SK-N-SH treated with all-trans-retinoic acid at 6 μM for 48 hours (cell line): Measurements from ENCODE around the gene MGMT.

Experiments used
- ATAC-seq: fragments of 200-7000 bp; cut with Tn5 transposase; 3 replicates; pipeline ENCODE4 v1.9.1; 2020; ENCODE audit warnings: mild to moderate bottlenecking, moderate library complexity
- ARNTL ChIP-seq: fragments of 450-650 bp; formaldehyde crosslinking; IDR thresholded peaks from 2 replicates; pipeline ENCODE4 v1.5.0; 2020; ENCODE audit warnings: low read depth, mild to moderate bottlenecking, moderate library complexity, borderline replicate concordance
- BACH2 ChIP-seq: fragments of 250-450 bp; sonication (Bioruptor Pico); IDR thresholded peaks from 2 replicates; pipeline ENCODE4 v1.9.0; 2021; ENCODE audit warnings: mild to moderate bottlenecking, borderline replicate concordance
- CREB5 ChIP-seq: fragments of 250-450 bp; sonication (Bioruptor Pico); IDR thresholded peaks from 2 replicates; pipeline ENCODE4 v1.5.1; 2020; ENCODE audit warnings: low read depth, mild to moderate bottlenecking, moderate library complexity
- CSDC2 ChIP-seq: fragments of 250-450 bp; sonication (Bioruptor Pico); IDR thresholded peaks from 2 replicates; pipeline ENCODE4 v1.5.0; 2020; ENCODE audit warnings: mild to moderate bottlenecking, moderate library complexity
- ESRRG ChIP-seq: fragments of 250-450 bp; sonication (Bioruptor Pico); IDR thresholded peaks from 2 replicates; pipeline ENCODE4 v1.6.1; 2021; ENCODE audit warnings: mild to moderate bottlenecking
- GLIS3 ChIP-seq: fragments of 250-450 bp; sonication (Bioruptor Pico); IDR thresholded peaks from 2 replicates; pipeline ENCODE4 v1.5.0; 2020; ENCODE audit warnings: mild to moderate bottlenecking, moderate library complexity
- ISL1 ChIP-seq: fragments of 250-450 bp; sonication (Bioruptor Pico); IDR thresholded peaks from 2 replicates; pipeline ENCODE4 v2.1.2; 2022; ENCODE audit warnings: mild to moderate bottlenecking, moderate library complexity
- OSR1 ChIP-seq: fragments of 250-450 bp; sonication (Bioruptor Pico); IDR thresholded peaks from 2 replicates; pipeline ENCODE4 v1.8.0; 2022; ENCODE audit warnings: moderate library complexity, mild to moderate bottlenecking, inconsistent platforms
- POU6F1 ChIP-seq: fragments of 250-450 bp; sonication (Bioruptor Pico); IDR thresholded peaks from 2 replicates; pipeline ENCODE4 v1.8.0; 2021; ENCODE audit warnings: low read depth, mild to moderate bottlenecking, moderate library complexity, borderline replicate concordance
- PPARA ChIP-seq: fragments of 250-450 bp; sonication (Bioruptor Pico); IDR thresholded peaks from 2 replicates; pipeline ENCODE4 v1.5.0; 2020; ENCODE audit warnings: mild to moderate bottlenecking, borderline replicate concordance
- RARB ChIP-seq: fragments of 250-450 bp; sonication (Bioruptor Pico); IDR thresholded peaks from 2 replicates; pipeline ENCODE4 v1.8.0; 2021; ENCODE audit warnings: mild to moderate bottlenecking, moderate library complexity
- SNAI2 ChIP-seq: fragments of 250-450 bp; sonication (Bioruptor Pico); IDR thresholded peaks from 2 replicates; pipeline ENCODE4 v1.5.0; 2020; ENCODE audit warnings: mild to moderate bottlenecking, moderate library complexity
- TCF4 ChIP-seq: fragments of 250-450 bp; sonication (Bioruptor Pico); IDR thresholded peaks from 2 replicates; pipeline ENCODE4 v1.8.0; 2021; ENCODE audit warnings: mild to moderate bottlenecking, moderate library complexity, borderline replicate concordance
- TOX ChIP-seq: fragments of 250-450 bp; sonication (Bioruptor Pico); IDR thresholded peaks from 2 replicates; pipeline ENCODE4 v1.8.0; 2021; ENCODE audit warnings: mild to moderate bottlenecking, moderate library complexity, borderline replicate concordance
- TSHZ2 ChIP-seq: fragments of 250-450 bp; sonication (Bioruptor Pico); IDR thresholded peaks from 2 replicates; pipeline ENCODE4 v1.5.0; 2020; ENCODE audit warnings: mild to moderate bottlenecking, moderate library complexity
- ZC3H10 ChIP-seq: fragments of 250-450 bp; sonication (Bioruptor Pico); IDR thresholded peaks from 2 replicates; pipeline ENCODE4 v1.5.1; 2021; ENCODE audit warnings: mild to moderate bottlenecking, moderate library complexity
- ZFP3 ChIP-seq: fragments of 250-450 bp; sonication (Bioruptor Pico); IDR thresholded peaks from 2 replicates; pipeline ENCODE4 v1.5.0; 2020; ENCODE audit warnings: mild to moderate bottlenecking, moderate library complexity
- ZFP30 ChIP-seq: fragments of 450-650 bp; formaldehyde crosslinking; IDR thresholded peaks from 2 replicates; pipeline ENCODE4 v1.5.0; 2022; ENCODE audit warnings: mild to moderate bottlenecking, moderate library complexity
- ZNF565 ChIP-seq: fragments of 450-650 bp; formaldehyde crosslinking; conservative IDR thresholded peaks from 2 replicates; pipeline ENCODE4 v1.5.0; 2020; ENCODE audit warnings: low read depth, mild to moderate bottlenecking, moderate library complexity
- ZNF70 ChIP-seq: fragments of 450-650 bp; formaldehyde crosslinking; IDR thresholded peaks from 2 replicates; pipeline ENCODE4 v1.5.0; 2020; ENCODE audit warnings: mild to moderate bottlenecking, moderate library complexity
- ZNF8 ChIP-seq: fragments of 450-650 bp; formaldehyde crosslinking; IDR thresholded peaks from 2 replicates; pipeline ENCODE4 v1.5.0; 2020; ENCODE audit warnings: mild to moderate bottlenecking, moderate library complexity
- TF ChIP-seq, protein P1 (sequence below): fragments of 250-450 bp; sonication (Bioruptor Pico); IDR thresholded peaks from 2 replicates; pipeline ENCODE4 v1.8.0; 2020; ENCODE audit warnings: mild to moderate bottlenecking, moderate library complexity, borderline replicate concordance

Gene MGMT

DNA sequence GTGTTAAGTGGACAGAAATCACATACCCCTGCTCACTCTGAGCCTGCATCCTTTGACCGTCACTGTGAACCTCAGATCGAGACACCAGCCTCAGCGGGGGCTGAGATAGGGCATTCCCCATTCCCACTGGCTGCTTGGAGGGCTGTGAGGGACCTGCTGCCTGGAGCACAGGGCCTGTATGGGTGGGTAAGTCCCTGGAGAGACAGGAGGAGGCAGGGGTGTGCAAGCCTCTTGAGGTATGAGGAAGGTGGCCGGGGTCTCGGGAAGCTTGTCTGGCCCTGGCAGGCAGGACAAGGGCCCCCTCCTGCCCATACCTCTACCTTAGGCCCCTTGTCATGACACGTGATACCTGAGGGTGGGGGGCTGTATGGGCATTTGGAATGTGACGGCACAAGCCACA is 187.4 kb downstream of the MGMT start:
- no peak for TF ChIP-seq GLIS3 (CRISPR knock-in tag)
- TF ChIP-seq TOX (CRISPR knock-in tag): no peak
- TF ChIP-seq OSR1 (CRISPR knock-in tag): no peak
- TF ChIP-seq CSDC2: no peak
- TF ChIP-seq ISL1 (CRISPR knock-in tag): no peak
- no peak for TF ChIP-seq ZFP30 (CRISPR knock-in tag)
- no peak for TF ChIP-seq CREB5 (CRISPR knock-in tag)
- TF ChIP-seq, protein P1, sequence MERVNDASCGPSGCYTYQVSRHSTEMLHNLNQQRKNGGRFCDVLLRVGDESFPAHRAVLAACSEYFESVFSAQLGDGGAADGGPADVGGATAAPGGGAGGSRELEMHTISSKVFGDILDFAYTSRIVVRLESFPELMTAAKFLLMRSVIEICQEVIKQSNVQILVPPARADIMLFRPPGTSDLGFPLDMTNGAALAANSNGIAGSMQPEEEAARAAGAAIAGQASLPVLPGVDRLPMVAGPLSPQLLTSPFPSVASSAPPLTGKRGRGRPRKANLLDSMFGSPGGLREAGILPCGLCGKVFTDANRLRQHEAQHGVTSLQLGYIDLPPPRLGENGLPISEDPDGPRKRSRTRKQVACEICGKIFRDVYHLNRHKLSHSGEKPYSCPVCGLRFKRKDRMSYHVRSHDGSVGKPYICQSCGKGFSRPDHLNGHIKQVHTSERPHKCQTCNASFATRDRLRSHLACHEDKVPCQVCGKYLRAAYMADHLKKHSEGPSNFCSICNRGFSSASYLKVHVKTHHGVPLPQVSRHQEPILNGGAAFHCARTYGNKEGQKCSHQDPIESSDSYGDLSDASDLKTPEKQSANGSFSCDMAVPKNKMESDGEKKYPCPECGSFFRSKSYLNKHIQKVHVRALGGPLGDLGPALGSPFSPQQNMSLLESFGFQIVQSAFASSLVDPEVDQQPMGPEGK: no peak
- TF ChIP-seq BACH2 (CRISPR knock-in tag): no peak
- no peak for TF ChIP-seq ESRRG
- TF ChIP-seq ZFP3 (CRISPR knock-in tag): no peak
- TF ChIP-seq TCF4 (CRISPR knock-in tag): no peak
- TF ChIP-seq ZC3H10: no peak
- no peak for TF ChIP-seq PPARA
- TF ChIP-seq ZNF565 (CRISPR knock-in tag): no peak
- ATAC-seq: no peak

DNA sequence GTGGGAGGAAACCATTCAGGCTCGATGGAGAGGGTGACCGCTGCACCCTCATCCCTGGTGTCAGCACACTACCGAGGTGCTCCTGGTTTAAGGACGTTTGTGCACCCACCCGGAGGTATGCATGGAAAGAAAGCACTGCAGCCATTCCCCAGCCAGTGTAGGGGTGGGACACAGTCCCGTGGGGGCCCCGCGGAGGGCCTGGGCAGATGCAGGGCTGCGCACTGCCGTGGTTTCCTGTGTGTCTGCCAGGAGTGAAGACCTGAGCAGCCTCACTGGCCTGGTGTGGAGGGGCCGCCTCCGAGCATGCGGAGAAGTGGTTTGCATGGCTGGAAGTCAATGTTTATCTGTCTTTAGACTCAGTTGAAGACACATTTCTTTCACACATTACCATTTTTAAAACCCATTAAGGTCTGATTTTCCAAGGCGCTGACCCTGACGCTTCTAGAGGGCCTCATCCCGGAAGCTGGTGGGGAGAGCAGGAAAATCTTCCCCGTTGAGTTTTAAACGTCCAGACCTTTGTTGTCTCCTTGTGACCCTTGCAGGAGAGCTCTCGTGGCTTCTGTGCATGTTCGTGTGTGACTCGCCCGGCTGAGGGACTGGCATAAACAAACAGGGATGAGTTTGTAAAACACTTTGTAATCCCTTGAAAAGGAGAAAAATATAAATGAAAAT is 188.1 kb downstream of the MGMT start:
- no peak for ATAC-seq
- TF ChIP-seq SNAI2 (CRISPR knock-in tag) (no peak), ZNF70 (CRISPR knock-in tag) (no peak), OSR1 (CRISPR knock-in tag) (no peak), CSDC2 (no peak), ZFP3 (CRISPR knock-in tag) (no peak), ZFP30 (CRISPR knock-in tag) (no peak), ZNF565 (CRISPR knock-in tag) (no peak), POU6F1 (CRISPR knock-in tag) (no peak), ESRRG (no peak), ZC3H10 (no peak), PPARA (no peak), GLIS3 (CRISPR knock-in tag) (no peak), TCF4 (CRISPR knock-in tag) (no peak), TSHZ2 (CRISPR knock-in tag) (no peak), BACH2 (CRISPR knock-in tag) (no peak), TOX (CRISPR knock-in tag) (no peak), RARB (CRISPR knock-in tag) (no peak), ARNTL (CRISPR knock-in tag) (no peak), ZNF8 (CRISPR knock-in tag) (no peak)
- TF ChIP-seq, protein P1: no peak
